ENCODE data around the gene PLXNA2. TPM values are rescaled to one million over a fixed set of nuclear protein-coding genes. Genes with fewer than 3 reads are reported as not detected.

Gene PLXNA2
- total and polyA plus RNA-seq, 2 of the 8 experiments (the other 6 are each of a cell fraction or from before 2014, with no cell fraction given): 0.33 to 1.5 TPM

GRCh38 chr1:208132287-208132882 is 111.8 kb downstream of the PLXNA2 start (continued):
- TF ChIP-seq RAD21 (IDR thresholded peaks at IDR 0.05 in 1 of 2, conservative IDR thresholded peaks at IDR 0.05 in 1 of 2; ENCODE audit: low read depth in 2 of 2, low read length in 2 of 2): peak; percentile 63 to 69
